HG03558 (cell line): Measurements from ENCODE around the gene CNTNAP2.

ENCODE experiments used
- ATAC-seq: cut with Tn5 transposase; IDR thresholded peaks from one replicate; pipeline ENCODE4 v1.9.1; 2021; ENCODE audit warnings: moderate number of reproducible peaks; ENCODE audit not compliant: unreplicated experiment; ENCODE audit errors: extremely low read depth

The CNTNAP2 gene

DNA sequence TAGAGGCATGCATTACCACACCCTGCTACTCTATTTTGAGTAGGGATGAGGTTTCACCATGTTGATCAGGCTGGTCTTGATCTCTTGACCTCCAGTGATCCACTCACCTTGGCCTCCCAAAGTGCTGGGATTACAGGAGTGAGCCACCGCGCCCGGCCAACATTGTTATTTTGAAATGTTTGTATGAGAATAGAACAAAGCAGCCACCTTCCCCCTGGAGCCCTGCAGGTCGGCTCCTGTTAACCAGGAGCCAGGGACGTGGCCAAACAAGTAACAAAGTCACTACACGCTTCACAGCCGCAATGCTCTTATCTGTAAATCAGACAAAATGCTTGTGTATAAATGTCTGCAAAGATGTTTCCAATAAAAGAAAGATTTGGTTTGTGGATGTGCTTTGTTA, 295.4 kb downstream of the CNTNAP2 start:
- ATAC-seq = no peak

DNA sequence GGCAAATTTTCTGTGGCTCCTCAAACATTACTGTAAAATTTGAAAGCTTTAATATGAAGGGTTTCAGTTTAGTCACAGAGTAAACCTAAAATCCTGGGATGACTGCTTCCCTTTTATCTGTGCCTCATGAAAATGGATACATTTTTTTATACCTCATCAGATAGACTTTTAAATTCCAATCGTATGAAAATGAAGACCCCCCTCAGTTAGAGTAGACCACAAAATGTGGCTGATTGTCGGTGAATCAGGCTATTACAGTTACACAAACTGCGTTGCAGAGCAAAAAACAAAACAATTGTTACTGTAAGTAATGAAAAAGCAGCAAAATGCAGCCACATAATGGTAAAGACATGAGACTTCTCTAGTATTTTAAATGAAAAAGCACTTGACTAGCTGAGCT, 296.2 kb downstream of the CNTNAP2 start:
- no peak for ATAC-seq

DNA sequence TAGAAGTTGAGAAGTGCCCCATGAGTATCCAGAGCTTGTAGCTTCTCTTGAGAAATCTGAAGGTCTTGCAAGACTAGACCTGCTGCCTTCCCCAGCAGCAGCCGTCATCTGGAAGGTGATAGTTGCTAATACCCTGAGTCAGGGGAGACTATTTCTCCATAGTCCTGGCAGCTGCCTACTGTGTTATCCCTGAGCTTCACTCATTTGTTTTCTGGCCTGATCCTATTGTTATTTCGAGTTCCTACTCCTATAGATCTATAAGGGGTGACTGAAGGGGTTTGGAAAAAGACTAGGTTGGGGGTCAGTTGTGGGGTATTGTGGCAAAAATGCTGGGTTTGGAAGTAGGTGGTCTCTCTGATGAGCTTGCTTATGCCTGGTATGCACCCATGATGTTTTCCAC, 297.8 kb downstream of the CNTNAP2 start:
- no peak for ATAC-seq

DNA sequence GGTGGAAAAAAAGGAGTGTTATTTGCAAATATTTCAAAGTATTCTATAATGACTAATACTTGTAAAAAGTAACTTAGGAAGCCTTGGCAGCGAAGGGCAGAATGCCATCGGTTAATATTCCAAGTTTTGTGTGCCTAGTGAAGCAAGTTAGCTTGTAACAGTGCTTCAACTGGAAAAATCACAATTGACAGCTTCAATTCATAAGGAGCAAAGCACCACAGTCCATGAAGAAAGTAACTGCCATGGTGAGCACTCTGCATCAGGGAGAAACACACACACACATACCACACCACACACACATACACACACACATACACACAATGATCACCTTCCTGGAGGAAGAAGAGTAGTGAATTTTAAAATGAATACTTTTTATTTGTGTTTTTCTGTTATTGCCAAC, 298.3 kb downstream of the CNTNAP2 start:
- no peak for ATAC-seq

DNA sequence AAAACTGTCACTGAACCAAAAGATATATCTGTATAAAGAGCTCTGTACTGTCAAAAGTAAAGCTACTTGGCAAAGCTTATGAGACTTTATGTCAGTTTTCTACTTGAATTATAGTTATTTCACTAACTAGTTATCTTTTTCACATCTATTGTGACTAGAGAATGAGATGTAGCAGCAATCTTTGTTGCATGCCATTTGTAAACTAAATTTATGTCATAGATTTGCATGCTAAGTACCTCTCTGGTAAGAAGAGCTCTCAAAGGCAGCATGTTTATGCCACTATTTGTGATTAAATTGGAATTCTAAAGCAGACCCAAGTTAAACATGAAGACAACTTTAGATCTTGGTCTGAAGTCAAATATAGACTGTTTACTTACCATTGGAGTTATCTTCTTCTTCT, 300.6 kb downstream of the CNTNAP2 start:
- ATAC-seq = no peak

DNA sequence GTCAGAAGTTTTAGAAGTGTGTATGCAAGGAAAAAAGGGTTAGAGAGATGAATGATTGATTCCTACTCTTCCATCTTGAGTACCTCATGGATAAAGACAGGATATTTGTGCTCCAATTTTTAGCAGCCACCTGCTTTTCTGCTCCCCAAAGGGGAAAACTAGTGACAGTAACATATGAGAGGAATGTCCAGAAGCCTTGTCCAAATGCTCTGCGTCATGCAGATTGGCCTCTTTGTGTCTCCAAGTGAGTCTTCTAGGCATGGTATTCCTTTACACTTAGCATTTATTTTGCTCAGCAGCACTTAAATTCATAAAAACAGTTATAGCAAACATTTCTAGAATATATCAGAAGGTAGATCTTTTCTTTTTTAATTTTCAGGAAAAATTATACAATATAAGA, 306.8 kb downstream of the CNTNAP2 start:
- ATAC-seq = no peak

DNA sequence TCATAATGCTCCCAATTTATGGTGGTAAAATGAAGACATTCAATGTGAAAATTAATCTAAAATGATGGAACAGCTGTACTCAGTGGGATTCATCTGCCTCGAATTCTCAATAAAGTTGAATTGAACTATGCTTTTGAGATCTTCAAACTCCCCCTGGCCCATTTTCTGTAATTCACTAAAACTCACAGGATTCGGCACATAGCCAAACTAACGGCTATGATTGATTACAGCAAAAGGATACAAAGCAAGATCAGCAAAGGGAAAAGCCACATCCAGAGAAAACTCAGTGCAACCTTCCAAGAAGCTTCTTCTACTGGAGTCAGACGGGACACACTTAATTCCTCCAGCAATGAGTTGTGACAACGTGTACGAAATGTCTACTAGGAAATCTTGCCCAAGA, 307.5 kb downstream of the CNTNAP2 start:
- ATAC-seq = no peak

DNA sequence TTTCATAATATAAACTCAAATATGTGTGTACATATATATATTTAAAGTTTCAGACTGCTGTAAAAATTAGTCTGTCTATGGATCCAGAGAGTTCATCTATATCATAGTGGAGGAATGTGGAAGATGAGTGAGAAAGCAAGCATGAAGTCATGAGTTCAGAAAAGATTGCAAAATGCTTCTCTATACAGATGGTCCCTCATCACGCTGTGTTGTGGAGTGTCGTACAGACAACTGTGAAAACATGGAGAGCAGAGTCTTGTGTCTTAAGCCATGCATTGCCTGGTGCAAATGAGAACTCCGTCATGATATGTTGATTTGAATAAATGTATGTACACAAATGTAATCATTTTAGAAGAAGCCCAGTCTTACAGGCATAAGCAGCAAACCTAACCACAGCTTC, 316.9 kb downstream of the CNTNAP2 start:
- ATAC-seq = no peak

DNA sequence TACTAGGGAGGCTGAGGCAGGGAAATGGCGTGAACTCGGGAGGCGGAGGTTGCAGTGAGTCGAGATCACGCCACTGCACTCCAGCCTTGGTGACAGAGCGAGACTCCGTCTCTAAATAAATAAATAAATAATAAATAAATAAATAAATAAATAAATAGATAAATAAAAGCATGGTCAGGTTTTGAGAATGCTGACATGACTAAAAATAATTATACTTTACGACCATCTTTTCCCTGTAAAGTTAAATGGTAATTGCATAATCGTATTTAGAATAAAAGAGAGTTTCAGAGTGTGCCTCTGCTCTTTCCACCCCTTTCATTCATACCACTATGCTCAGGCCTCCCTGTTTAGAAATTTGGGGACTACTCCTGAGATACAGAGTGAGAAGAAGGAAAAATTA, 326.5 kb downstream of the CNTNAP2 start:
- no peak for ATAC-seq

DNA sequence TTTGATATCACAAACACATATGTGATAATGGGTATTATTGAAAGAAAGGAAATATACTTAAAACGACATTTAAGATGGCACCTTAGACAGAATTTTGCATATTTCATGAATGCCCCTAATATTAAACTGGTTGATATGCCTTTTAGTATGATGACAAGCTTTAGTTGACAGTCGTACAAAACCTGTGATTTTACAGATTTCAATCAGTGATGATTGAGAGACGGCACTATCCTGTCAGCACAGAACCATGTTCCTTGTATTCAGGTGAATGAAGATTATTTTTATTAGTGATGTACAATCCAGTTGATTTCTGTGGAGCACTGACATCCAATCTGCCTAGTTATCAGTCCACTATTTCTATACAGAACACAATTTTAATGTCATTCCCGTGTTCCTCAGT, 333.0 kb downstream of the CNTNAP2 start:
- ATAC-seq = no peak

DNA sequence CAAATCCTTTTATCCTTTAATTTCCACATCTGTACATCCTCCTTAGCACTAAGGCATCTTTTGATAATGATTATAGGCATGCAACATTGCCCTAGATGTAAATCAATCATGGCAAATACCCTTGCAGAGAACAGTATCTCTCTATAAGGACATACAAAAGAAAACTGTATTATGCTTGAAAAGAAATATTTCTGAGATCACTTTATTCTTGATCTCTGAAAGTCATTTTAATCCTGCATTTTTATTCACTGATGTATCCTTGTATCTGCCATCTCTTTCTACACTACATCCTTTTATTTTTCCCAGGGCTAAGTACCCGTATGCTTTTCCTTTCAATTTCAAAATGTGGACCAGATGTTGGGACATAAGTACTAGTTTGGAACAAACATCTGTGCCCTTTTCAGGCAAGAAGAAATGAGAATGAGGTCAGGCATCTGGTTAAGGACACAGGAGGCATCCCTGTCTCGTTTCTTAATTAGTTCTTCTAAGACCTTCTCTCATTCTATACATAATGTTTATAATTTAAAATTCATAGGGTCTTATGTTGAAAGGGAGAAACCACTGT, 338.6 kb downstream of the CNTNAP2 start:
- no peak for ATAC-seq

DNA sequence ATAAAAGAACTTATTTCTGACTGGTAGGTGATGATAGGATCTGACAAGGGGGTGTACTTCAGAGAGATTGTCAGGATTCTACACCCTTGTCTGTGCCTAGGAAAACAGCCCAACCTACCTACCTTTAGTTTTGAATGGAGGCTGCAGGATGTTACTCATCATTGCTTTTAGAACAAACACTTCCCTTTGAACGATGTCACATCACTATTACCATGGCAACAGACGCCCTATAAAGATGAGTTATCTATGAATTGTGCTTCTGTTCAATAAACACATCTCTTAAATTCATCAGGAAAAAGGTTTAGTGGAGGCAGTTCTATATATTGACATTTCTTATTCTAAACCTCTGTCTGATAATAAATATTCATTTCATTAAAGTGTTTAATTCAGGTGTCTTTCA, 362.4 kb downstream of the CNTNAP2 start:
- no peak for ATAC-seq

DNA sequence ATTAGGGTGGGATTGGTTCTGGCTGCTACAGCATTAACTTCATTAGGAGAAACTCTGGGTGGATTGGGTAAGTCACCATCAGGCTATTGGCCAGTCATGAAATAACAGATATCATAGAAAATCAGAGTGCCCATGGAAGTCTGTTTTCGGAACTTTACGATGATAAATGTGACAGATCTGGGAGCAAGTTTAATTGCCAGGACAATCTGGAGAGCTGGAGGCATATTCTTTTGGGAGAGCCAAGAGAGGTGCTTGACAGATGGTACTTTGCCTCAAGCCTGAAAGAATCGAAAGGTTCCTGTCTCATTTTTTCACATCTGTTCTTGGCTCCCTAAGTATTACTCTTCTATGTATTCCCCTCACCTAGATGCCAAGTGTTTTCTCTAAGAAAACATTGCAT, 369.9 kb downstream of the CNTNAP2 start:
- ATAC-seq = no peak

DNA sequence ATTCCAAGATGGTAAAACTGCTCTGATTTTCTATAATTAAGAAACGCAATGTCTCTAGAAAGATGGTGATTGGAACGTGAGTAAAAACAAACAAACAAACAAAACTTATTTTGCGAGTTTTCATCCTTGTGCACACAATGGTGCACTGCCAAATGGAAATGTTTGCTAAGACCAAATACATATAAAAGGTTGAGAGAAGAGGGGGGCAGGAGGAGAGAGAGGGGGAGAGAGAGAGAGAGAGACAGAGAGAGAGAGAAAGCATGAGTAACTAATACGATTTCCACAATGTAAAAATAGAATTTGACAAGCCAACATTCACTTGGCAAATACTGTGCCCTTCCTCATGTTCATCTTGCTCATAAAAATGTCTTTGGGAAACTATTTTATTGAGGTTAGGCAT, 375.4 kb downstream of the CNTNAP2 start:
- ATAC-seq = no peak

DNA sequence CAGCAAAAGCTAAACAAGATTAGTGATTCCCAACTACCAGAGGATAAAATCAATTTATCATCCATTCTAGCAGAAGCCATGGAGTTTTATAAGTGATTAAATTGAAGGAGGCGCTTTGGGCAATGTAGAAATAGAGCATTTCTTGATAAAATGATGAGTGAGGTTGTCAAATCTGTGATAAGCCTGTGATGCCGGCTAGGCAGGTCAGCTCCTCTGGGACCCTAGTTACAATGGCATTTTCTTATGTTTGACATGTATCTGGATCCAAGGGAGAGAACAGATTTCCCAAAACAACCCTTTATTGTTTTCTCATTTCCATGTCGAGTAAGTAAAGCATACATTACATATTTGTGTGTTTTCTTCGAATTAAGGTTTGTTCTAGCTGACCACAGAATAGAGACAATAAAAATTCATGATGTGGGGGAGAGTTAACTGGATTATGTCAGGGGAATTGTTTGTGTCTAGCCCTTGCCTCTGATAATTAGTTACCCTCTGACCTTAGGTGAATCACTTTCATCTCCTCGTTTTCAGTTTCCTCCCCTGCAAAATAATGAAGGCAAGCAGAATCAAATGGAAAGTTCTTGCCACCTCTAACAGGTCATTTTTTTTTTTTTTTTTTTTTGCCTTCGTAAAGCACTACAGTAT, 378.5 kb downstream of the CNTNAP2 start:
- ATAC-seq = no peak

DNA sequence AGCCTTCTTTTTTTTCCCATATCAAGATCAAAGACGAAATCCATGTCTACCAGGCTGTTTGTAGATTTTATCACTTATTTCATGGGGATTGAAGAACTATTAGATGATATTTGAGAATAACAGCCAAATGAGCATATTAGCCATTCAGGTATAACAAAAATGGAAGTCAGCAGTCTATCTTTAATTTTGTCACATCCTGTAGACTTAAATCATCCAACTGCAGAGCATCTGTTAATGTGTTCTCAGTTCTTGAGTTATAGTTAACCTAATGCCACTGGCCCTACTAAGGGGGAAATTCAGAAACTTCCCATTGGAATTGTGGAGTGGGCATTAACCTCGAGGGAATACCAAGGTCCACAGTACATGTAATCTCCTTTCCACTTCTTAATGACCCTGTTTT, 380.1 kb downstream of the CNTNAP2 start:
- no peak for ATAC-seq

DNA sequence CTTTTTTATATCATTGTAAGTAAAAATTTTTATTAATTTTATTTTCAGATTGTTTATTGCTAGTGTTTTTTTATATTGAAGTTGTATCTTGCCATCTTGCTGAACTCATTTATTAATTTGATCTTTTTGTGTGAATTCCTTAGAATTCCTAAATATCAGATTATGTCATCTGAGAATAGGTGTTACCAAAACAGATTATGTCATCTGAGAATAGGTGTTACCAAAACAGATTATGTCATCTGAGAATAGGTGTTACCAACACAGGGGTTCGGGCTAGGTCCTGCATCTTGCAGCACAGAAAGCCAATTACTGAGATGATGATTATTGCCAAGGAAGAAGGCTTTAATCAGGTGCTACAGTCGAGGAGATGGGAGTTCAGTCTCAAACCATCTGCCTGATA, 383.4 kb downstream of the CNTNAP2 start:
- no peak for ATAC-seq

DNA sequence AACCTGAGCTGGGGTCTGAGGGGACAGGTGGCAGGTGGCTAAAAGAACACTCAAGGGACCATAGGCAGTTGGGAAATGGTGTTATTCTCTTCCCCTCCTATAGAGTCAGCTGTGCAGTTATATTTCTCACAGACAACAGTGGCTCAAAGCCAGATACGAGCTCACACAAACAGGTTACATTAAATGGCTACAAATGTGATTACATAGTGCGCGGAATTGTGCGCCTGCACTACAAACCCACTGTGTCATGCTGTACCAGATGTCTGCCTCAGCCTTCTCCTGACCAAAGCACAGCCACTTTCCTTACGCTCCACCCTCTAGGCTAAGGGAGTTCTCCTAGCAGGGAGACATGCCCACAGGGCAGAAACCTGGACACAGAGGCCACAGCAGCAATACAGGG, 387.2 kb downstream of the CNTNAP2 start:
- ATAC-seq = no peak

DNA sequence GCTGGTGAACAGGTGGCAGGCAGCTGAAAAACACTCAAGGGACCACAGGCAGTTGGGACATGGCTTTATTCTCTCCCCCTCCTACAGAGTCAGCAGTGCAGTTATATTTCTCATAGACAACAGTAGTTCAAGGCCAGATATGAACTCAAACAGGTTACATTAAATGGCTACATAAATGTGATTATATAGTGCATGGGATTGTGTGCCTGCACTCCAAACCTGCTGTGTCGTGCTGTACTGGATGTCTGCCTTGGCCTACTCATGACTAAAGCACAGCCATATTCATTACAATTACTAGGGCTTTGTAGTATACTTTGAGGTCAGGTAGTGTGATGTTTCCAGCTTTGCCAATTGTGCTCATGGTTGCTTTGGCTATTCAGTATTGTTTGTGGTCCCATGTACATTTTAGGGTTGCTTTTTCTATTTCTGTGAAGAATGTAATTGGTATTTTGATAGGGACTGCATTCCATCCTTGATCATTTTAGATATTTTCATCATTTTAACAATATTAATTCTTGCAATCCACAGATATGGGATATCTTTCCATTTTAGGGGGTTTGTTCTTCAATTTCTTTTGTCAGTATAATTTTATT, 393.6 kb downstream of the CNTNAP2 start:
- no peak for ATAC-seq

DNA sequence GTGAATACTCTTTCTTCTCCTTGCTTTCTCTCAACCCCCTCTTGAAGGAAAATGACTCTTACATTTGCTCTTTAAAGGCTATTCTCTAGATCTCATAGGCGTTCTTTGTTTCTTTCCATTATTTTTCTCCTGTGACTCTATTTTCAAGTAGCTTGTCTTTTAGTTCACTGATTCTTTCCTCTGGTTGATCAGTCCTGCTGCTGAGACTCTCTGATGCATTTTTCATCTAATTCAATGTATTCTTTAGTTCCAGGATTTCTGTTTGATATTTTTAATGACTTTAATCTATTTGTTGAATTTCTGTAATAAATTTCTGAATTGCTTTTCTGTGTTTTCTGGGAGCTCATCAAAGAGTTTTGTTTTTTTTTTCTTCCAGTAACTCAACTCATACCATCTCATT, 397.7 kb downstream of the CNTNAP2 start:
- ATAC-seq = no peak

DNA sequence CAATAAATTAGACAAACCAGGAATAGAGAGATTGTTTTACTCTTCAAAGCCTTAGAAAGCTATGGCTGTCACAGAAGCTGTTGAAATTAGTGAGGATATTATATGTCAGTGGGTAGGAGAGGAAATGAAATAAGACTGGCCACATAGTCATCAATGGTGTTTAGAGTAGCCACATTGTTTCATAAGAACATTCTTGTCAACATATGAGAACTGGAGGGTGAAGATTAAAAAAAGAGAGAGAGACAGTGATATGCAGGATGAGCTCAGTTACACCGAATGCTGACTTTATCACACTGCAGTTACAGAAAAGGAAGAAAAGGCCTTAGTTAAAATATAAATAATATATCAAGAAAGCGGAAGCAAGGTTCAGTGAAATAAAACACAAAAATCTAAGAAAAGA, 412.0 kb downstream of the CNTNAP2 start:
- ATAC-seq = no peak

DNA sequence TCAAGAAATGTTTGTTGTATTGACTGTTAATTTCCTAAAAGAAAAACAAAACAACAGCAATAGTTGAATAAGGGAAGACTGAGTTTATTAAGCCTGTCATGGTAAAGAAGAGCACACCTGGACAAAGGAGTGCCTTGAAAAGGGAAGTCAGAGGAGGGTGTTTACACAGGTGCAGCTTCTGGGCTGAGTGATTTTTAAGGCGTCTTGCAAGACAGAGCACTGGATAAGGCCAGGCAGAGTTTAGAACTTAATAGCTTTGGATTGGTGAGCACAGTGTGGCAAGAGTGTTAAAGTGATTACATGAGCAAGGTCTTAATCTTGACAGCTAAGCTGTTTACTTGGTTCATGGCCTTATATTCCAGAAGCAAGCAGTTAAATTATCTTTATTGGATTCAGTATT, 423.2 kb downstream of the CNTNAP2 start:
- no peak for ATAC-seq
